Right ventricle myocardium inferior (tissue), 1 donor: ENCODE measurements around the gene ZBTB7C. TPM values are rescaled to one million over a fixed set of nuclear protein-coding genes. Genes with fewer than 3 reads are reported as not detected.

Source experiments
- ATAC-seq: fragments of 200-7000 bp; cut with Tn5 transposase; one replicate; pipeline ENCODE4 v1.9.1; 2020; ENCODE audit warnings: mild to moderate bottlenecking, moderate library complexity
- DNase-seq: peaks from one replicate; pipeline ENCODE4 v3.0.0; 2021; ENCODE audit errors: missing footprints
- intact Hi-C: fragments of 100-400 bp; cut with DNase I; formaldehyde crosslinking; loops from one replicate; pipeline ENCODE4 v1.11.0; 2022
- total RNA-seq: library from RNA; stranded (reverse); fragmentation: NEBNext Ultra II Directional; extraction: Animal tissue kit (Norgen Biotek cat#: 25700); gene quantifications from one replicate; pipeline ENCODE4 v1.2.1, GENCODE V29; 2021
- donor health status: DM: no; HTN: yes; CAD: no; lungs with severe emphysema.

Gene ZBTB7C
- total RNA-seq, 1 donor from 2014 or later = 3.2 TPM

GRCh38 chr18:48395646-48396045, 13.5 kb downstream of the ZBTB7C start:
- ATAC-seq (no peak), DNase-seq (no peak)
- intact Hi-C loops = no loop called here

GRCh38 chr18:48394176-48394575, 15.0 kb downstream of the ZBTB7C start:
- DNase-seq = no peak
- ATAC-seq = no peak
- intact Hi-C loops = loop anchor here (5.0 kb wide), 1 partner anchor 42 kb away; no protein-coding TSS in a partner anchor

- DNase-seq (no peak), ATAC-seq (no peak)
- intact Hi-C loops = loop anchor here (5.0 kb wide), 1 partner anchor 41 kb away; no protein-coding TSS in a partner anchor
Observed at GRCh38 chr18:48393776-48394175, 15.4 kb downstream of the ZBTB7C start.

GRCh38 chr18:48393170-48393569, 16.0 kb downstream of the ZBTB7C start:
- intact Hi-C loops = loop anchor here (5.0 kb wide), 1 partner anchor 41 kb away; no protein-coding TSS in a partner anchor
- no peak for ATAC-seq

GRCh38 chr18:48392268-48392667, 16.9 kb downstream of the ZBTB7C start:
- DNase-seq = no peak
- no peak for ATAC-seq
- intact Hi-C loops = loop anchor here (5.0 kb wide), 1 partner anchor 40 kb away; no protein-coding TSS in a partner anchor

More at GRCh38 chr18:48393170-48393569, 16.0 kb downstream of the ZBTB7C start:
- no peak for DNase-seq

- DNase-seq (no peak), ATAC-seq (peak; percentile 70)
- intact Hi-C loops = loop anchor here (5.0 kb wide), 1 partner anchor 40 kb away; no protein-coding TSS in a partner anchor
Observed at GRCh38 chr18:48391868-48392267, 17.3 kb downstream of the ZBTB7C start.

GRCh38 chr18:48390641-48391040, 18.5 kb downstream of the ZBTB7C start:
- ATAC-seq (no peak), DNase-seq (no peak)
- intact Hi-C loops = loop anchor here (5.0 kb wide), 1 partner anchor 38 kb away; no protein-coding TSS in a partner anchor

- intact Hi-C loops = no loop called here
- no peak for DNase-seq
- ATAC-seq = no peak
Observed at GRCh38 chr18:48388478-48388877, 20.7 kb downstream of the ZBTB7C start.

GRCh38 chr18:48387300-48387699, 21.9 kb downstream of the ZBTB7C start:
- DNase-seq = no peak
- no peak for ATAC-seq
- intact Hi-C loops = no loop called here

- DNase-seq = no peak
- intact Hi-C loops = no loop called here
- no peak for ATAC-seq
Observed at GRCh38 chr18:48385596-48385995, 23.6 kb downstream of the ZBTB7C start.

GRCh38 chr18:48376934-48377333, 32.2 kb downstream of the ZBTB7C start:
- ATAC-seq (no peak), DNase-seq (no peak)
- intact Hi-C loops = no loop called here

GRCh38 chr18:48376406-48376805, 32.8 kb downstream of the ZBTB7C start:
- no peak for ATAC-seq
- intact Hi-C loops = no loop called here
- no peak for DNase-seq

- ATAC-seq = peak; percentile 23
- intact Hi-C loops = no loop called here
- DNase-seq = no peak
Observed at GRCh38 chr18:48375150-48375800, 33.9 kb downstream of the ZBTB7C start.

GRCh38 chr18:48374423-48375149, 34.6 kb downstream of the ZBTB7C start:
- ATAC-seq = peak; percentile 13
- intact Hi-C loops = no loop called here
- no peak for DNase-seq

- DNase-seq (no peak), ATAC-seq (no peak)
- intact Hi-C loops = no loop called here
Observed at GRCh38 chr18:48371854-48372602, 37.2 kb downstream of the ZBTB7C start.

GRCh38 chr18:48367557-48367956, 41.6 kb downstream of the ZBTB7C start:
- ATAC-seq = no peak
- intact Hi-C loops = no loop called here
- no peak for DNase-seq

- ATAC-seq (no peak), DNase-seq (no peak)
- intact Hi-C loops = no loop called here
Observed at GRCh38 chr18:48365965-48366364, 43.2 kb downstream of the ZBTB7C start.

- ATAC-seq (no peak), DNase-seq (no peak)
- intact Hi-C loops = no loop called here
Observed at GRCh38 chr18:48364146-48364545, 45.0 kb downstream of the ZBTB7C start.

- no peak for ATAC-seq
- no peak for DNase-seq
- intact Hi-C loops = no loop called here
Observed at GRCh38 chr18:48363175-48363574, 46.0 kb downstream of the ZBTB7C start.
